Right lobe of liver (tissue), 4 donors: ENCODE measurements around the gene ADIPOR2.

Experiments
- POLR2A ChIP-seq: fragments of 450-650 bp; IDR thresholded peaks from one replicate; pipeline ENCODE4 v1.6.1; 2017; ENCODE audit warnings: antibody characterized with exemption, mild to moderate bottlenecking
- TF ChIP-seq, protein P1 (sequence below), 4 donors: fragments of 200-600 bp in 3 of 4; fragments of 450-650 bp in 1 of 4; IDR thresholded peaks; one replicate each; pipeline versions ENCODE4 v1.5.1 to v1.8.0; 2016 to 2022; ENCODE audit warnings: antibody characterized with exemption in 4 of 4, mild to moderate bottlenecking in 2 of 4
- donor health status: DM: no; HTN: no; CAD: no.
- donor health status: DM: no; HTN: no; CAD: no.
- donor health status: DM: no; HTN: yes; CAD: no.

GRCh38 chr12:1660304-1661187, 30.3 kb upstream of the ADIPOR2 start:
- TF ChIP-seq, protein P1, sequence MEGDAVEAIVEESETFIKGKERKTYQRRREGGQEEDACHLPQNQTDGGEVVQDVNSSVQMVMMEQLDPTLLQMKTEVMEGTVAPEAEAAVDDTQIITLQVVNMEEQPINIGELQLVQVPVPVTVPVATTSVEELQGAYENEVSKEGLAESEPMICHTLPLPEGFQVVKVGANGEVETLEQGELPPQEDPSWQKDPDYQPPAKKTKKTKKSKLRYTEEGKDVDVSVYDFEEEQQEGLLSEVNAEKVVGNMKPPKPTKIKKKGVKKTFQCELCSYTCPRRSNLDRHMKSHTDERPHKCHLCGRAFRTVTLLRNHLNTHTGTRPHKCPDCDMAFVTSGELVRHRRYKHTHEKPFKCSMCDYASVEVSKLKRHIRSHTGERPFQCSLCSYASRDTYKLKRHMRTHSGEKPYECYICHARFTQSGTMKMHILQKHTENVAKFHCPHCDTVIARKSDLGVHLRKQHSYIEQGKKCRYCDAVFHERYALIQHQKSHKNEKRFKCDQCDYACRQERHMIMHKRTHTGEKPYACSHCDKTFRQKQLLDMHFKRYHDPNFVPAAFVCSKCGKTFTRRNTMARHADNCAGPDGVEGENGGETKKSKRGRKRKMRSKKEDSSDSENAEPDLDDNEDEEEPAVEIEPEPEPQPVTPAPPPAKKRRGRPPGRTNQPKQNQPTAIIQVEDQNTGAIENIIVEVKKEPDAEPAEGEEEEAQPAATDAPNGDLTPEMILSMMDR (IDR thresholded peaks at IDR 0.05): no peak
- peak; percentile 65 for TF ChIP-seq POLR2A
